Right cardiac atrium (tissue), 5 donors: Measurements from ENCODE around the gene ZC3H7A. TPM values are rescaled to one million over a fixed set of nuclear protein-coding genes. Genes with fewer than 3 reads are reported as not detected.

ENCODE experiments used
- ATAC-seq, 2 donors: fragments of 200-7000 bp; cut with Tn5 transposase; one replicate each; pipeline versions ENCODE4 v1.8.0 to v1.9.1; 2020; ENCODE audit warnings: moderate library complexity in 2 of 2, mild to moderate bottlenecking in 1 of 2
- DNase-seq, 3 donors: peaks; one replicate each; pipeline ENCODE4 v3.0.0-alpha.2; 2020
- H3K27ac ChIP-seq: one replicate; pipeline ENCODE4 v1.5.1; 2013; ENCODE audit warnings: mild to moderate bottlenecking, low read length, control low read depth, moderate library complexity
- H3K27me3 ChIP-seq: one replicate; pipeline ENCODE4 v1.6.1; 2013; ENCODE audit not compliant: control insufficient read depth, insufficient read depth
- H3K4me1 ChIP-seq: one replicate; pipeline ENCODE4 v1.6.1; 2013; ENCODE audit warnings: low read length; ENCODE audit not compliant: control insufficient read depth, insufficient read depth
- H3K4me3 ChIP-seq: one replicate; pipeline ENCODE4 v1.5.1; 2013; ENCODE audit warnings: low read length, control low read depth
- H3K9me3 ChIP-seq: one replicate; pipeline ENCODE4 v1.6.1; 2013; ENCODE audit warnings: low read length; ENCODE audit not compliant: control insufficient read depth
- WGBS: extraction: QIAGEN DNeasy Blood & Tissue Kit; methylation state at CpG from one replicate; pipeline ENCODE4 v1.1.7; 2013; 5-methylcytosine and 5-hydroxymethylcytosine counted together
- intact Hi-C, 4 donors: fragments of 100-400 bp; cut with DNase I; formaldehyde crosslinking; loops; one replicate each; pipeline versions ENCODE4 v1.11.0 to v1.14.0; 2022 to 2023
- polyA plus RNA-seq: library from polyadenylated mRNA; stranded (reverse); fragments of 200-250 nt; gene quantifications from one replicate; pipeline ENCODE4 v1.2.3, GENCODE V29; 2013
- total RNA-seq, 4 donors: library from RNA; stranded (reverse); fragmentation: NEBNext Ultra II Directional; extraction: Animal tissue kit (Norgen Biotek cat#: 25700); gene quantifications; one replicate each; pipeline ENCODE4 v1.2.1, GENCODE V29; 2021
- donor health status: healthy with polysubstance abuse.
- donor health status: DM: no; HTN: yes; CAD: no.
- donor health status: DM: no; HTN: no; CAD: no.
- donor health status: DM: no; HTN: yes; CAD: no; lungs with severe emphysema.
- donor health status: DM: yes; HTN: yes; CAD: no.

Gene ZC3H7A
- total and polyA plus RNA-seq, 5 donors: 18.7 to 32.2 (median 30.4) TPM

DNA sequence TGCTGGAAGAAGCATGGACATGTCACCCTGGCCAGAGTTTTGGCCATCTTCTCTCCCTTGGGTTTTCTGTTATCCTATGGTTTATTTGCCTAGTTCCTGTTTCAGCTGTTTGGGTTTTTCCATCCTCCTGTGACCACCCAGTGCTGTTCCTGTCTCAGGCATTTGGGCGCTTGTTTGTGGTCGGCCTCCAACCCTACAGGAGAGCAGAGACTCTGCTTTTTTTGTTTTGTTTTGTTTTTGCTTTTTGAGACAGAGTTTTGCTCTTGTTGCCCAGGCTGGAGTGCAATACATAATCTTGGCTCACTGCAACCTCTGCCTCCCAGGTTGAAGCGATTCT is 3.3 kb upstream of the ZC3H7A start:
- no peaks in the 10 kb centered on the region for H3K27me3 ChIP-seq
- peaks cover 9% of the 10 kb centered on the region for H3K4me1 ChIP-seq
- intact Hi-C loops: loop anchor here in 1 of 4 donors (10.0 kb wide), 1 partner anchor 406 kb away; no protein-coding TSS in a partner anchor
- DNase-seq (no peak), ATAC-seq (no peak)
- no peak overlapping the region for H3K27ac ChIP-seq
- H3K9me3 ChIP-seq: no peaks in the 10 kb centered on the region
- no peak overlapping the region for H3K4me3 ChIP-seq
- 81% methylated on average over 3 of the region's 3 CpGs for WGBS

DNA sequence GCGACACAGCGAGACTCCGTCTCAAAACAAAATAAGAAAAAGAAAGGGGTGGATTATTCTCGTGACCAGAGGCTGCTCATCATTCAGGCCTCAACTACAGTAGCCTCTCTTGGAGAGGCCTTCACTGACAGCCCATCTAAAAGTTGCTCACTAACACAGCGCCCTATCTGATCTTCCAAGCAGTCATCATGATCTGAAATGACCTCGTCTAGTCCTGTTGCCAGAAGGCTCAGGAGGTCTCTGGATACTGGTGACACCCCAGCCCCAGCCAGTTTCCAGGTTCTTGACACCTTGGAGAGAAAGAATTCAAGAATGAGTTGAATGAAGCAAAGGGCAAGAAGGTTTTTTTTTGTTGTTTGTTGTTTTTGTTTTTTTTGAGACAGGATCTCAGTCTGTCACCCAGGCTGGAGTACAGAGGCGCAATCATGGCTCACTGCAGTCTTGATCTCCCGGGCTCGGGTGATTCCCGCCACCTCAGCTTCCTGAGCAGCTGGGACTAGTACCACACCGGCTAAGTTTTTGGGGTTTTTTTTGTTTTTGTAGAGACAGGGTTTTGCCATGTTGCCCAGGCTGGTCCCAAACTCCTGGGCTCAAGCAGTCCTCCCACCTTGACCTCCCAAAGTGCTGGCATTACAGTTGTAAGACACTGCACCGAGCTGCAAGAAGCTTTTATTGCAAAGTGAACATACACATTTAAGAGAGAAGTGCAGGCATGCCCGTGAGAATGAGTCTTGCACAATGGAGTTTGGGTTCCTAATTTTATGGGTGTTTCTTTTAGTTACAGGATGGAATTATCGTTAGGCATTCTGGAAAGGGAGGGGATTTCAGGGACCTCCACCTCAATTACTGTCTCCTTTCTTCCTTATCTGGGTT is 2.7 kb upstream of the ZC3H7A start:
- DNase-seq: no peak
- Histone ChIP-seq H3K27me3 (no peaks in the 10 kb centered on the region), H3K4me3 (no peak overlapping the region), H3K27ac (no peak overlapping the region), H3K9me3 (no peaks in the 10 kb centered on the region), H3K4me1 (peaks cover 12% of the 10 kb centered on the region)
- intact Hi-C loops: loop anchor here in 2 of 4 donors (5.0 to 10.0 kb wide), 2 partner anchors 57 to 405 kb away; partner anchors contain the start of gene TXNDC11 (in 2 of the 2)
- no peak for ATAC-seq
- 80% methylated on average over 14 of the region's 14 CpGs for WGBS

DNA sequence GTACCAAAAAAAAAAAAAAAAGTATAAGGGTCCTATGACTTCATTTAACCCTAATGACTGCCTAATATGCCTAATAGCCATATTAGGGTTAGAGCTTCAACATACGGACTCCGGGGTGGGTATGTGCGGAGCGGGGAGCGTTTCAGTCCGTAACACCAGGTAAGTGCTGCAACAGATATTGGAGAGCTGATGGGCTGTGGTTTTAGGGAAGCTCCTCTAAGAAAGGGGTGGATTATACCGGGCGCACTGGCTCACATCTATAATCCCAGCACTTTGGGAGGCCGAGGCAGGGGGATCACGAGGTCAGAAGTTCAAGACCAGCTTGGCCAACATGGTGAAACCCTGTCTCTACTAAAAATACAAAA is 1.9 kb upstream of the ZC3H7A start:
- ATAC-seq (no peak), DNase-seq (no peak)
- Histone ChIP-seq H3K27ac (no peak overlapping the region), H3K4me3 (no peak overlapping the region), H3K9me3 (no peaks in the 10 kb centered on the region), H3K27me3 (no peaks in the 10 kb centered on the region), H3K4me1 (peaks cover 12% of the 10 kb centered on the region)
- intact Hi-C loops: loop anchor here in 2 of 4 donors (5.0 kb wide), 1 partner anchor 57 kb away; the partner anchor contains the start of gene TXNDC11 (in 2 of the 2)
- WGBS: 97% methylated on average over 10 of the region's 10 CpGs

DNA sequence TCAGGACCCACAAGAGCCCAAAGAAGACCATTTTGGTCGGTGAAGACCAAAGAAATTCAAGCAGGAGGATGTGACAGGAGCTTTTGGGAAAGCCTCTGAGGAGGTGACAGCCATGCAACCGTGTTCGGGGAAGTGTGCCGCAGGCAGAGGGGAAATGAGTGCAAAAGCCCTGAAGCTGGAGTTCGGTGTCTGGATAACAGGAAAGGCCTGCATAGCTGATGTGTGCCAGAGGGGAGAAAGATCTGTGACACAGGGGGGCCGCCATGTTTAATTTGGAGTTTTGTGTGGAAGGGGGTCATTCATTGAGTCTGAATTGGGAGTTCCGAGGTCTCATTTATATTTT is 870 bp upstream of the ZC3H7A start:
- H3K9me3 ChIP-seq: no peaks in the 10 kb centered on the region
- ATAC-seq: peak in 1 of 2 donors; percentile 5
- no peaks in the 10 kb centered on the region for H3K27me3 ChIP-seq
- intact Hi-C loops: loop anchor here in 2 of 4 donors (5.0 kb wide), 1 partner anchor 56 kb away; the partner anchor contains the start of gene TXNDC11 (in 2 of the 2)
- H3K4me1 ChIP-seq: peaks cover 12% of the 10 kb centered on the region
- H3K27ac ChIP-seq: peak overlapping the region; percentile 97
- peak overlapping the region; percentile 73 for H3K4me3 ChIP-seq
- peak in 1 of 3 donors; percentile 23 for DNase-seq
- 4% methylated on average over 7 of the region's 7 CpGs for WGBS

DNA sequence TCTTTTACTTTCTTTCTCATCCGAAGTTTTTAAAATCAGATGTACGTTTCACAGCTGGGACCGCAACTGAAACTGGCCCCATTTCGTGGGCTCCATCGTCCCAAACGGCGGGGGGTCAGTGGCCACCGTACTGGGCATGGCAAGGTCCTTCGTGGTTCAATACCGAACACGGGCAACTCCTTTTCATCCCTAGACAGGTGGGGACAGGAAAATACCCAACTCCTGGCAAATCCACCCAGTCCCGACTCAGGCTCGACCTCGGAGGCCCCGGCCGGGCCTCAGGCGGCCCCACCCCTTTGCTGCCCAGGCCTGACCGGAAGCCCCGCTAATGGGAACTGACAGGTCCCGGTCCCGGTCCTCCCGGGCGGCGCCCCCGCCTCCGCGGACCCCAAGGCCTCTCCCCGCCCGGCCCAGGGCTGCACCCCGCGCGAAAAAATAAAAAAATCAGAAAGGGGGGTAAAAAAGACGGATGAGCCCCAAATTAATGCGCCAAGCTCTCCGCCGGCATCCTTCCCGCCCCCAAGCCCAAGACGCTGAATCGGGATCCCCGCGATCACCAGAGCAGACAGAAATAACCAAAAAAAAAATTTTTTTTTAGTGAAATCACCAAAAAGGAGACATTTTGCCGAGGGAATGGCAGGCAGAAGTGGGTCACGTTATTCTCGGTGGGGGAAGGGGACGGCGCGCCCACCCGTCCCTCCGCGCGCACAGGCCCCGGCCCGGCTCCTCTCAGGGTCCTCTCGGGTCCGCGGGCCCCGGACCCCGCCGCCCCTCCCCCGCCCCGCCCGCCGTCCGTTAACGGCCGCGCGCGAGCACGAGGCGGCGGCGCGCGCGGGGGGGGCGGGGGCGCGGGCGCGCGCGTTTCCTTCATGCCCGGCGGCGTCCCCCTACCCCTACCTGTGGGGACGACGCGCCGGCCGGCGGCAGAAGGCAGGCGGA is 562 bp downstream of the ZC3H7A start:
- H3K27me3 ChIP-seq: no peaks in the 10 kb centered on the region
- peak; percentile 80 to 91 (median 89) for DNase-seq
- H3K4me3 ChIP-seq: peak overlapping the region; percentile 93
- peak overlapping the region; percentile 93 for H3K27ac ChIP-seq
- WGBS: 1% methylated on average over 91 of the region's 93 CpGs
- no peaks in the 10 kb centered on the region for H3K9me3 ChIP-seq
- peaks cover 16% of the 10 kb centered on the region for H3K4me1 ChIP-seq
- intact Hi-C loops: loop anchor here in 2 of 4 donors (5.0 kb wide), 1 partner anchor 54 kb away; the partner anchor contains the start of gene TXNDC11 (in 2 of the 2)
- ATAC-seq: peak; percentile 62 to 73

DNA sequence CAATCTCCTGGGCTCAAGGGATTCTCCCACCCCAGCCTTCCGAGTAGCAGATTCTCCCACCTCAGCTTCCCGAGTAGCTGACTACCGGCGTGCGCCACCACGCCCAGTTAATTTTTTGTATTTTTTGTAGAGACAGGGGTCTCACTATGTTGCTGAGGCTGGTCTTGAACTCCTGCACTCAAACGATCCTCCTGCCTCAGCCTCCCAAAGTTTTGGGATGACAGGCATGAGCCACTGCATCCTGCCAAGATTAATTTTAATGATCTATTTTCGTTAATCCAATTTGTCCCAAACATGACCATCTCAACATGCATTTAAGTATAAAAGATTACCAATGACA is 1.2 kb downstream of the ZC3H7A start:
- Histone ChIP-seq H3K27ac (peak overlapping the region; percentile 36), H3K4me1 (peaks cover 21% of the 10 kb centered on the region), H3K27me3 (no peaks in the 10 kb centered on the region), H3K4me3 (peak overlapping the region; percentile 93), H3K9me3 (no peaks in the 10 kb centered on the region)
- 60% methylated on average over 8 of the region's 8 CpGs for WGBS
- intact Hi-C loops: loop anchor here in 2 of 4 donors (5.0 kb wide), 1 partner anchor 54 kb away; the partner anchor contains the start of gene TXNDC11 (in 2 of the 2)
- DNase-seq (no peak), ATAC-seq (no peak)

DNA sequence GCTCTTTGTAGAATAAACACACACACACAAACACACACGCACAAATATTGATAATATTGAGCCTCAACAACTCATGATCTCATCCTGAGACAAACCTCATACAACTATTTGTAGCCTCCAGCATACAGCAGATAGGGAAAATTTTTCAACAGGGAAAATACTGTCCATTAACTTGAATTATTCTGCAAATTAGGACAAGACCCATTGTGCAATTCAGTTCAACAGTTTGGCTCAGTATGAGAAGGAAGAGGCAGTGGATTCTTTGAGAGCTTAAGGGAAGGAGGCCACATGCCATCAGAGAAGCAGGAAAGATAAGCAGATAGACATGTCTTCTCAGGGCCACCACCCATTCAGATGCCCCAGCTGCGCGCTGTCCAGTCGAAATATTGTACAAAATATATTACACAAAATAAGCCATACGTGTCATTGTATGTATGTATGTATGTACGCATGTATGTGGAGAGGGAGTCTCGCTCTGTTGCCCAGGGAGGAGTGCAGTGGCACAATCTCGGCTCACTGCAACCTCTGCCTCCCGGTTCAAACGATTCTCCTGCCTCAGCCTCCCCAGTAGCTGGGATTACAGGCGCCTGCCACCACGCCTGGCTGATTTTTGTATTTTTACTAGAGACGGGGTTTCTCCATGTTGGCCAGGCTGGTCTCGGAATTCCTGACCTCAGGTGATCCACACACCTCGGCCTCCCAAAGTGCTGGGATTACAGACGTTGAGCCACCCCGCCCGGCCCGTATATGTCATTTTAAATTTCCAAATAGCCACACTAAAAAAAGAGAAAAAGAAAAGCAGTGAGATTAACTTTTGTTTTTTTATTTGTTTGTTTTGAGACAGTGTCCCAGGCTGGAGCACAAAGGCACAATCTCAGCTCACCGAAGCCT is 1.8 kb downstream of the ZC3H7A start:
- no peaks in the 10 kb centered on the region for H3K9me3 ChIP-seq
- DNase-seq: peak in 1 of 3 donors; percentile 56
- 84% methylated on average over 20 of the region's 20 CpGs for whole genome bisulfite sequencing
- ATAC-seq: no peak
- intact Hi-C loops: loop anchor here in 2 of 4 donors (5.0 kb wide), 1 partner anchor 53 kb away; the partner anchor contains the start of gene TXNDC11 (in 2 of the 2)
- peak overlapping the region; percentile 93 for H3K4me3 ChIP-seq
- H3K27ac ChIP-seq: no peak overlapping the region
- no peaks in the 10 kb centered on the region for H3K27me3 ChIP-seq
- peaks cover 21% of the 10 kb centered on the region for H3K4me1 ChIP-seq

DNA sequence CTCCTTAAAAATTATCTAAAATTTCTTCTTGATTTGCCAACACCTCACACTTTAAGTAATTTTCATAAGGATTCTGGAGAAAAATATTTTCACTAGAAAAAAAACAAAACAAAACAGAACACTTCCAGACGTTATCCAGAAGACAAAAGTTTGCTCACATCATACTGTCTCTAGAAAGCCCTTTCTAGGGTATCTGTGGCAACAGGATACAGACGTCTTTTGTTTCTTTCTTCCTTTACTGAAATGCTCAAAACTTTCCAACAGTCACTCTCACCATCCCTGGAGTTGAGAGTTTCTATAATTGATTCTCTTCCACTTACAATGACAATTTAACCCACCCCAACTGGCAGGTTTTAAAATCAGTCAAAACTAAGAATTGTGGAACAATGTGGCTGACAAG is 2.6 kb downstream of the ZC3H7A start:
- ATAC-seq (no peak), DNase-seq (no peak)
- Histone ChIP-seq H3K4me3 (no peak overlapping the region), H3K27ac (no peak overlapping the region), H3K9me3 (no peaks in the 10 kb centered on the region), H3K4me1 (peaks cover 21% of the 10 kb centered on the region), H3K27me3 (no peaks in the 10 kb centered on the region)
- WGBS: 10% methylated on average over 2 of the region's 2 CpGs
- intact Hi-C loops: no loop called here

DNA sequence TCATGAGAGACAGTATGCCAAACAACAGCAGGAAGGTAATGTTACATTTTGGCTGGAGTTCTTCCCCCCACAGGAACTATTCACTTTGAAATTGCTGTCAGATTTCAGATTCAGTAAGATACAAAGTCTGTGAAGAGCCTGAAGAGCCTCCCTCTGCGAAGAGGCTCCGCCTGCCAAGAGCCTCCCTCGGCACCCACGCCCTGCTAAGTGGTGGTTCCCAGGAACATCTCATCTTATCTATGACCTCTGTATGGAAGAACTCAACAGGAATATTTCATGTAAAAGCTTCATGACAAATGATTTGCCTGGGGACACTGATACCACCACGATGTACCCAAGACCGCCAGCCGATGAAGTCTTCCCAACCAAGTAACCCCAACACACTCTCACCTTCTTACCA is 3.2 kb downstream of the ZC3H7A start:
- H3K9me3 ChIP-seq: no peaks in the 10 kb centered on the region
- no peaks in the 10 kb centered on the region for H3K27me3 ChIP-seq
- peak in 1 of 3 donors; percentile 60 for DNase-seq
- H3K4me3 ChIP-seq: no peak overlapping the region
- intact Hi-C loops: no loop called here
- ATAC-seq: no peak
- no peak overlapping the region for H3K27ac ChIP-seq
- 48% methylated on average over 7 of the region's 7 CpGs for WGBS
- peaks cover 20% of the 10 kb centered on the region for H3K4me1 ChIP-seq
